K562 (cell line): ENCODE data around the gene PCARE. TPM values are rescaled to one million over a fixed set of nuclear protein-coding genes. Genes with fewer than 3 reads are reported as not detected.
A peak's percentile ranks its signal among the peaks of the same experiment; 100 is the strongest.

Experiments
- ATAC-seq: fragments of 200-7000 bp; cut with Tn5 transposase; 3 replicates; pipeline ENCODE4 v1.9.1; 2020; ENCODE audit warnings: moderate library complexity
- BruUV-seq: library from RNA; stranded (reverse); fragments of 400-500 nt; replicated peaks from 2 replicates; lab custom pipeline; 2021; lab: Mats Ljungman, UMichigan
- CTCF ChIA-PET: fragments of 300-600 bp; formaldehyde crosslinking; extraction: SDS; loops from one replicate; lab custom pipeline; 2021; ENCODE audit warnings: low intra/inter-chr PET ratio; lab: Yijun Ruan, JAX
- POLR2A ChIA-PET: fragments of 300-600, 350-650 bp; sonication (Branson Sonifier 250); formaldehyde crosslinking; extraction: SDS; loops from one replicate; lab custom pipeline; 2021; ENCODE audit warnings: antibody characterized with exemption, inconsistent platforms; lab: Yijun Ruan, JAX
- DNase-seq, 4 experiments: peaks; one replicate each; pipeline versions ENCODE4 v3.0.0 to v3.0.0-alpha.2; 2011 to 2018; ENCODE audit warnings: low spot score in 3 of 4, mixed read lengths in 3 of 4; ENCODE audit errors: extremely low read depth in 1 of 4
- FAIRE-seq: peaks from 2 replicates; lab custom pipeline; 2011; peaks lifted over from hg19 to GRCh38; lab: Jason Lieb, UNC
- H2AFZ ChIP-seq: 2 replicates; pipeline ENCODE4 v1.6.0; 2011; ENCODE audit warnings: low read depth, low read length, control low read depth, inconsistent platforms
- H3K27ac ChIP-seq: fragments of 200-600 bp; 3 replicates; pipeline ENCODE4 v1.8.0; 2011; ENCODE audit warnings: low read depth, mild to moderate bottlenecking, control low read depth, inconsistent platforms, low read length, moderate library complexity, mixed read lengths; ENCODE audit errors: extremely low read depth
- H3K27me3 ChIP-seq, 2 experiments: fragments of 300-600 bp in 1 of 2; 2 replicates in 1 of 2; 3 replicates in 1 of 2; pipeline versions ENCODE4 v1.6.0 to v1.8.0; 2011; ENCODE audit warnings: inconsistent platforms in 2 of 2, low read length in 2 of 2, mild to moderate bottlenecking in 1 of 2, mixed read lengths in 1 of 2, moderate library complexity in 1 of 2; ENCODE audit not compliant: control insufficient read depth in 2 of 2, insufficient read depth in 2 of 2
- H3K36me3 ChIP-seq: fragments of 300-600 bp; 3 replicates; pipeline ENCODE4 v1.8.0; 2011; ENCODE audit warnings: mild to moderate bottlenecking, low read length, inconsistent platforms; ENCODE audit not compliant: control insufficient read depth, insufficient read depth
- H3K4me1 ChIP-seq, 2 experiments: fragments of 200-600 bp in 1 of 2; replicated peaks in 1 of 2; 2 replicates in 1 of 2; 3 replicates in 1 of 2; pipeline versions ENCODE4 v1.5.1 to v1.8.0; 2011; ENCODE audit warnings: inconsistent platforms in 2 of 2, low read length in 2 of 2, mild to moderate bottlenecking in 1 of 2, mixed read lengths in 1 of 2, moderate library complexity in 1 of 2; ENCODE audit not compliant: control insufficient read depth in 2 of 2, insufficient read depth in 2 of 2
- H3K4me2 ChIP-seq: 2 replicates; pipeline ENCODE4 v1.6.1; 2011; ENCODE audit warnings: low read length, control low read depth, inconsistent platforms, mixed read lengths; ENCODE audit not compliant: insufficient read depth
- H3K4me3 ChIP-seq: fragments of 200-600 bp; sonication (generic), shearing (Covaris generic); 2 replicates; pipeline ENCODE4 v1.5.1; 2016; ENCODE audit warnings: control low read depth, inconsistent platforms
- H3K79me2 ChIP-seq: fragments of 200-600 bp; 3 replicates; pipeline ENCODE4 v1.8.0; 2011; ENCODE audit warnings: low read length, inconsistent platforms; ENCODE audit not compliant: control insufficient read depth, insufficient read depth
- H3K9ac ChIP-seq, 2 experiments: 2 replicates each; pipeline versions ENCODE4 v1.6.0 to v1.6.1; 2011; ENCODE audit warnings: low read depth in 2 of 2, low read length in 2 of 2, control low read depth in 1 of 2, inconsistent platforms in 1 of 2, mild to moderate bottlenecking in 1 of 2, mixed read lengths in 1 of 2; ENCODE audit not compliant: insufficient read depth in 1 of 2
- H3K9me1 ChIP-seq: one replicate; pipeline ENCODE4 v1.6.0; 2011; ENCODE audit warnings: inconsistent platforms, mild to moderate bottlenecking, low read length, moderate library complexity; ENCODE audit not compliant: control insufficient read depth, insufficient read depth
- H3K9me3 ChIP-seq: replicated peaks from 2 replicates; pipeline ENCODE4 v1.5.1; 2011; ENCODE audit warnings: low read depth, low read length, inconsistent platforms; ENCODE audit not compliant: control insufficient read depth, insufficient read depth
- H4K20me1 ChIP-seq: replicated peaks from 2 replicates; pipeline ENCODE4 v1.6.1; 2011; ENCODE audit warnings: low read length, inconsistent platforms, mixed read lengths; ENCODE audit not compliant: control insufficient read depth, insufficient read depth
- REST ChIP-seq, 2 experiments: fragments of 450-650 bp; formaldehyde crosslinking in 1 of 2; IDR thresholded peaks; 2 replicates each; pipeline versions ENCODE4 v1.4.0 to v1.6.1; 2014 to 2020; ENCODE audit warnings: mild to moderate bottlenecking in 2 of 2, borderline replicate concordance in 1 of 2, low read depth in 1 of 2
- ZFP36 ChIP-seq: fragments of 150-350 bp; IDR thresholded peaks from 2 replicates; pipeline ENCODE4 v1.6.1; 2018; ENCODE audit warnings: low read length, low read depth; ENCODE audit not compliant: partially characterized antibody
- WGBS: fragments of 100-300 bp; shearing (Covaris generic); methylation state at CpG from one replicate; pipeline ENCODE4 v1.1.6; 2016; ENCODE audit warnings: low coverage, mixed read lengths; ENCODE audit not compliant: insufficient coverage; ENCODE audit errors: missing lambda C conversion rate; 5-methylcytosine and 5-hydroxymethylcytosine counted together
- in situ Hi-C: fragments of 300-500 bp; cut with MboI; formaldehyde crosslinking; loops from 4 replicates; pipeline ENCODE4 v1.15.0; 2018; ENCODE audit warnings: inconsistent platforms, mixed read lengths
- intact Hi-C: fragments of 100-400 bp; cut with micrococcal nuclease; formaldehyde crosslinking; loops from 2 replicates; pipeline ENCODE4 v1.14.2; 2022
- polyA plus RNA-seq, 8 experiments: library from polyadenylated mRNA; depleted of rRNA in 4 of 8; stranded (reverse) in 5 of 8; unstranded in 3 of 8; fragments of >200 nt; fragmentation: Nextera tagmentation in 2 of 8; fragmentation: Illumina TruSeq in 1 of 8; extraction: Ambion mirVana in 2 of 8; extraction: Trizol in 1 of 8; gene quantifications; 2 replicates each; pipeline versions ENCODE4 v1.2.1 to v1.2.3, GENCODE V29; 2011 to 2014; ENCODE audit warnings: inconsistent platforms in 1 of 8, missing spikeins in 1 of 8
- total RNA-seq, 7 experiments: library from RNA; depleted of rRNA in 6 of 7; stranded (reverse); fragments of >200 nt in 6 of 7; fragmentation: Illumina TruSeq in 2 of 7; extraction: Trizol in 2 of 7; gene quantifications; 2 replicates each; pipeline versions ENCODE4 v1.2.1 to v1.2.3, GENCODE V29; 2011 to 2021; ENCODE audit warnings: low replicate concordance in 1 of 7

The PCARE gene
- total and polyA plus RNA-seq, 9 of the 15 experiments (the other 6 are each of a cell fraction or from before 2014, with no cell fraction given), result not detected

- H3K9me3 ChIP-seq, result no peaks in the 10 kb centered on the region
- no peaks in the 10 kb centered on the region for H3K4me1 ChIP-seq
- peaks cover 0 to 34% of the 10 kb centered on the region in 2 experiments; a peak in 3 of 5 replicates for H3K27me3 ChIP-seq
- BruUV-seq, result no TSS peak
- no peaks in the 10 kb centered on the region for H3K9me1 ChIP-seq
- FAIRE-seq, result no peak
- no peak overlapping the region for H3K9ac ChIP-seq
- ChIA-PET POLR2A (no interaction called here), CTCF (no interaction called here)
- H4K20me1 ChIP-seq, result no peaks in the 10 kb centered on the region
- H3K4me3 ChIP-seq, result no peak overlapping the region
- H3K27ac ChIP-seq, result no peak overlapping the region
- TF ChIP-seq ZFP36 (peak; percentile 78), REST (IDR thresholded peaks at IDR 0.05; ENCODE audit: borderline replicate concordance) (no peak), REST (CRISPR knock-in tag; IDR thresholded peaks at IDR 0.05; ENCODE audit: low read depth) (no peak)
- TF ChIP-seq, all 486 proteins: peak for 1
- ATAC-seq (no peak), DNase-seq (no peak)
- Histone ChIP-seq H3K79me2 (no peaks in the 10 kb centered on the region), H2AFZ (no peak overlapping the region), H3K4me2 (no peak overlapping the region), H3K36me3 (no peaks in the 10 kb centered on the region)
- WGBS, result 0% methylated on average over 5 of the region's 5 CpGs
- in situ Hi-C loops, result no loop called here
- intact Hi-C loops, result no loop called here
Observed at GRCh38 chr2:29032189-29032588, 42.1 kb downstream of the PCARE start.
